ENCODE measurements around the gene TK2.

Gene TK2

GRCh38 chr16:66544016-66544757 lies 5.7 kb downstream of the TK2 start:
- 0 out of 2 replicates have a peak, but pooled peaks cover 8% of the 10 kb centered on the region for H3K79me2 ChIP-seq (ENCODE audit: insufficient read depth, low read length)
- H3K4me3 ChIP-seq (ENCODE audit: low read length, poor library complexity, severe bottlenecking) = no peak overlapping the region
- no peak overlapping the region for H2AFZ ChIP-seq (ENCODE audit: low read length)
- no peaks in the 10 kb centered on the region for H3K9me3 ChIP-seq (ENCODE audit: insufficient read depth, low read depth, low read length)
- no peak overlapping the region for H3K4me2 ChIP-seq (ENCODE audit: low read depth, low read length, poor library complexity, severe bottlenecking)
- no peaks in the 10 kb centered on the region for H3K27me3 ChIP-seq (ENCODE audit: insufficient read depth, low read length, poor library complexity, severe bottlenecking)
- H3F3A ChIP-seq (ENCODE audit: low read depth) = peaks cover 8% of the 10 kb centered on the region; the same call in 1 of the 2 replicates
- H3K4me1 ChIP-seq (ENCODE audit: insufficient read depth, low read length, poor library complexity, severe bottlenecking) = peaks cover 51% of the 10 kb centered on the region
- no peaks in the 10 kb centered on the region for H4K20me1 ChIP-seq (ENCODE audit: insufficient read depth, low read length, poor library complexity, severe bottlenecking)
- H3K9me2 ChIP-seq (replicated peaks; ENCODE audit: low read depth, low read length) = no peaks in the 10 kb centered on the region
- H3K9ac ChIP-seq (ENCODE audit: low read depth, low read length, poor library complexity, severe bottlenecking) = peak overlapping the region; percentile 44
- H3K36me3 ChIP-seq (ENCODE audit: insufficient read depth, low read length) = no peaks in the 10 kb centered on the region
- TF ChIP-seq CTCF (conservative IDR thresholded peaks at IDR 0.05; ENCODE audit: low read length) = no peak
- no peak for TF ChIP-seq EZH2phosphoT487 (IDR thresholded peaks at IDR 0.05; ENCODE audit: borderline replicate concordance)

DNA sequence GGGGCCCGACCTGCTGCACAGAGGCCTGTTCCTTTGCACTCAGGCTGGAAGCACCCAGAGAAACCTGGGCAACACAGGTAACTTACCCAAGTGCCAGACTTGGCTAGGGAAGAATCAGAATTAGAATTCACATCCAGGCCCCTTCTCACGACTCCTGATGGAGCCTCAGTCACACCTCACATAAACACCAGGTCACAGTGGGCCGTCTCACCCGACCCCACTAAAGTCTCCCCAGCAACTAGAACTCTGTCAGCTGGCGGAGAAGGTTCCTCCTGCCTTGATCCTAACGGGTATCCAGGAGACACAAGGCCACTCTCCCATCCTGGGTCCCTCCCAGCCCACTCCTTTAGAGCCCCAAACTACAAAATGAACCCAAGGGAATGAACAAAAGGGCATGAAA lies 6.4 kb downstream of the TK2 start:
- Histone ChIP-seq H3F3A (ENCODE audit: low read depth) (0 out of 2 replicates have a peak, but pooled peaks cover 2% of the 10 kb centered on the region), H3K4me2 (ENCODE audit: low read depth, low read length, poor library complexity, severe bottlenecking) (no peak overlapping the region), H3K79me2 (ENCODE audit: insufficient read depth, low read length) (peaks cover 8% of the 10 kb centered on the region; the same call in 1 of the 2 replicates), H3K27me3 (ENCODE audit: insufficient read depth, low read length, poor library complexity, severe bottlenecking) (no peaks in the 10 kb centered on the region), H4K20me1 (ENCODE audit: insufficient read depth, low read length, poor library complexity, severe bottlenecking) (no peaks in the 10 kb centered on the region), H2AFZ (ENCODE audit: low read length) (no peak overlapping the region), H3K4me3 (ENCODE audit: low read length, poor library complexity, severe bottlenecking) (no peak overlapping the region), H3K9ac (ENCODE audit: low read depth, low read length, poor library complexity, severe bottlenecking) (peak overlapping the region; percentile 44), H3K9me2 (replicated peaks; ENCODE audit: low read depth, low read length) (no peaks in the 10 kb centered on the region), H3K4me1 (ENCODE audit: insufficient read depth, low read length, poor library complexity, severe bottlenecking) (peaks cover 51% of the 10 kb centered on the region), H3K36me3 (ENCODE audit: insufficient read depth, low read length) (no peaks in the 10 kb centered on the region), H3K9me3 (ENCODE audit: insufficient read depth, low read depth, low read length) (no peaks in the 10 kb centered on the region)
- TF ChIP-seq CTCF (conservative IDR thresholded peaks at IDR 0.05; ENCODE audit: low read length) (no peak), EZH2phosphoT487 (IDR thresholded peaks at IDR 0.05; ENCODE audit: borderline replicate concordance) (no peak)

DNA sequence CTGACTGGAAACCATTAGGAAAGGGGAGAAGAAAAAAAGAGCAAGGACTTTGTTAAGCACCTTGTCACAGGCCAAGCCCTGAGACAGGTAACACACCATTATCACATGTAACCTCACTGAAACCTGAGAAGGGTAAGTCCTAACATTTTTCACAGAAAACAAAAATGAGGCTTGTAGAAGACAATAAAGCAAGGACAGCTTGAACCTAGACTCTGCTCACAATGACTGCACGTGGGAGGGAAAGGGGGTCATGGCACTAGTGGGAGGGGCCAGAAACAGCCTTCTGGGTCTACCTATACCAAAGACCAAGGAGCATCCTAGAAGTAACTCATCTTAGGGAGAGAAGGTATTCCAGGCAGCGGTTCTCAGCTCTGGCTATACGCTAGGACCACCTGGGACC lies 7.5 kb downstream of the TK2 start:
- Histone ChIP-seq H3K79me2 (ENCODE audit: insufficient read depth, low read length) (peaks cover 3% of the 10 kb centered on the region; the same call in 1 of the 2 replicates), H3K36me3 (ENCODE audit: insufficient read depth, low read length) (no peaks in the 10 kb centered on the region), H4K20me1 (ENCODE audit: insufficient read depth, low read length, poor library complexity, severe bottlenecking) (no peaks in the 10 kb centered on the region), H3K9me2 (replicated peaks; ENCODE audit: low read depth, low read length) (no peaks in the 10 kb centered on the region), H3K27me3 (ENCODE audit: insufficient read depth, low read length, poor library complexity, severe bottlenecking) (no peaks in the 10 kb centered on the region), H3K4me1 (ENCODE audit: insufficient read depth, low read length, poor library complexity, severe bottlenecking) (peaks cover 43% of the 10 kb centered on the region), H3K9me3 (ENCODE audit: insufficient read depth, low read depth, low read length) (no peaks in the 10 kb centered on the region), H3F3A (ENCODE audit: low read depth) (no peaks in the 10 kb centered on the region), H2AFZ (ENCODE audit: low read length) (no peak overlapping the region), H3K9ac (ENCODE audit: low read depth, low read length, poor library complexity, severe bottlenecking) (no peak overlapping the region), H3K4me3 (ENCODE audit: low read length, poor library complexity, severe bottlenecking) (no peak overlapping the region), H3K4me2 (ENCODE audit: low read depth, low read length, poor library complexity, severe bottlenecking) (no peak overlapping the region)
- TF ChIP-seq CTCF (conservative IDR thresholded peaks at IDR 0.05; ENCODE audit: low read length) (no peak), EZH2phosphoT487 (IDR thresholded peaks at IDR 0.05; ENCODE audit: borderline replicate concordance) (no peak)

Measured in Loucy (cell line).